DLD1 (cell line): ENCODE results near the gene PSMG2.
"Not testable (repeated sequence)": the region's sequence is repeated elsewhere in the genome, so short reads cannot be mapped to it uniquely, and the experiment has no call there.

Experiments used
- in situ Hi-C: cut with HindIII; loops from 2 replicates; pipeline ENCODE4 v1.10.0; 2017; ENCODE audit warnings: low sequenced_read_pairs

The PSMG2 gene

GRCh38 chr18:12721495-12722275 is 18.8 kb downstream of the PSMG2 start:
- in situ Hi-C loops = no loop called here

- in situ Hi-C loops = no loop called here
Measured at GRCh38 chr18:12722731-12723130, 19.9 kb downstream of the PSMG2 start.

DNA sequence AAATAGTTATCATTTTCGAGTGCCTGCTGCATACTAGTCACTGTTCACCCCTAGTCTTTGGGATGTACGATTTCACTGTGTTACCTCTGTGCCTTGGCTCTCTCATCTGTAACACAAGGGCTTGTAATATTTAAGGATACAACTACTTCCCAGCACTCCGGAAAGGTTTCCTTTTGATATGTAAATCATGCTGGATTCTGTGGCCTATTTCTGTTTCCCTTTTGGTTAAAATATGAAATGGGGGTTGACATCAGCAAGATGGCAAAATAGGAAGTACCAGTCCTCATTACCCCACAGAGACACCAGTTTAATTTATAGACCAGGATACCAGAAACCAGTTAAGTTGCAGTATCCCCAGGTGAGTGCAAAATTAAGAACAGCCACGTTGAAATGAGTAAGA is 23.5 kb downstream of the PSMG2 start:
- in situ Hi-C loops = no loop called here

DNA sequence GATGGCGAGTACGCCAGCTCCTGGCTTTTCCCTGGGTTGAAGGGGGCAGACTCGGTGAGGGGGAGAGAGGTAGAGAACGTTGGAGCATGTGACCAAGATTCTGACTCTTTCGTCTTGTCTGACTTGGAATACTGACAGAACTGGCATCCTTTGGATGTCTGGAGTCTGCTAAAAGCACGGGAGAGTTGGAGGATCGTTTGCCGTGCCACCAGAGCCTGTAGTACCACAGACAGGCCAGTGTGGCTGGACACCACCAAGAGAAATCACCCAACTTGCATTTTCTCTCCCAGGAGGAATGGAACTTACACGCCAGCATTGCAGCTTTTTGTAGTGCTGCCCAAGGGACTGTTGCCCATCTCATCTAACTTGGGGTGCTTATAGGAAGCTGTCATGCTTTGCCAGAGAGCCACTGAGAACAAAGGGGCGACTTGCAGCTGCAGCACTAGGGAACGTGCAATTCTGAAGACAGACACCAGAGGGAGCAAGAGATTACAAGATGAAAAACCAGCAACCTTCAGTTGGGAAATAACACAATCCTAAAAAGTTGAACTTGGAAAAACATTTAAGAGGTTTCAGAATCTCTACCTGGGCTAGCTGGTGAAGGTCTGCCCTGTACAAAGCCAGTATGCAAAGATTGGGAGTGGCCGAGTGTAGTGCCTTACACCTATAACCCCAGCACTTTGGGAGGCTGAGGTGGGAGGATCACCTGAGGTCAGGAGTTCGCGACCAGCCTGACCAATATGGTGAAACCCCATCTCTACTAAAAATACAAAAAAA is 24.1 kb downstream of the PSMG2 start:
- in situ Hi-C loops = no loop called here

DNA sequence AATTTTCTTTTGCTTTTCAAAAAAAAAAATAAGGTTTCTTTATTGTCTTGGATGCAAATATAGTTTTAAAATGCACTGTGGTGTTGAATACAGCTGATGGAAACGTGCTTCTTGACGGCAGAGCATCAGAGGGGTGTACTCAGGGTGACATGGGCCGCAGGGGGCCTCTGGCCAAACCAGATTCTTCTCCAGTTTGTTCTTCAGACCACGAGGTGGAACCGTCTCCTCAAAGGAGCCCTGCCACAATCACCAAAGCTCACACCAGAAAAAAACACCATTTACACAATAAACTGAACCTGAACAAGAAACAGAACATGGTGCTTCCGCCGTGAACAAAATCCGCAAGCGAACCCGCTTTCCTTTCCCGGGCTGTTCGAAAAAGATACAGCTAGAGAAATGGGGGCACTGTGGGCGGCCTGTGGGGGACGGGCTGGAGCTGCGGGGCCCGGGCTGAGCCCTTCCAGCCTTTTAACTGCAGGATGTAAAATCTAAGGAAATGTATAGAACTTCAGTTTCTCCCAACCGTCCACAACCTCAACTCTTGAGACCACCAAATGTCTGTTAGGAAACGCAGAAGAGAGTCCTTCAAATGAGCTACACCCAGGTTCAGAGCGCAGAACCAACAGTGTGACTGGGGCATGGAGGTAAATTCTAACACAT is 34.5 kb downstream of the PSMG2 start:
- in situ Hi-C loops = loop anchor here (10.0 kb wide), 1 partner anchor 187 kb away; no protein-coding TSS in a partner anchor

DNA sequence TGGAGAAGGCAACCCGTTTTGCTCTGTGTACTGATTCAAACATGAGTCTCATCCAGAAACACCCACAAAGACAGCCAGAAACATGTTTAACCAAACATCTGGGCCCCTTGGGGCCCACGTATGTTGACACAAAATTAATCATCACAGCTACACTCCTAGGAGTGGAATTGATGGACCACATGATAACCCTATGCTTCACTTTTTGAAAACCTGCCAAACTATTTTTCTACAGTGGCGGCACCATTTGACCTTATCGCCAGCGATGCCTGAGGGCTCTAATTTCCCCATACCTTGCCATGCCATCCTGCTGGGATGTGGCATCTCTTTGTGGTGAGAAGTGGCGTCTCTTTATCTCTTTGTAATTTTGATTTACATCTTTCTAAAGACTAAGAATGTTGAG is 38.5 kb downstream of the PSMG2 start:
- in situ Hi-C loops = no loop called here

DNA sequence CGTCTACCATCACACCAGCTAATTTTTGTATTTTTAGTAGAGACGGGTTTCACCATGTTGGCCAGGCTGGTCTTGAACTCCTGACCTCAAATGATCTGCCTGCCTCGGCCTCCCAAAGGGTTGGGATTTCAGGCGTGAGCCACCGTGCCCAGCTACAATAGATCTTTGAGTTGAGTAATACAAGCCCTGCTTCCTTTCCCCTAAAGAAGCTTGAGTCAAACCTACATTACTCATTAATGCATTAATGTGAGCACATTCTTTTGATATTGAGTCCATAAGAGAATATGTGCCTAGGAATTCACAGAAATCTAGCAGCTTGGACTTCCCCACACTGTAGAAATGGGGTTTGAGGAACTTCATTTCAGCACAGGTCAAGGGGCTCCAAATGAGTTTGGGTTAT is 39.6 kb downstream of the PSMG2 start:
- in situ Hi-C loops = no loop called here

GRCh38 chr18:12744103-12744502 is 41.3 kb downstream of the PSMG2 start:
- in situ Hi-C loops = no loop called here

DNA sequence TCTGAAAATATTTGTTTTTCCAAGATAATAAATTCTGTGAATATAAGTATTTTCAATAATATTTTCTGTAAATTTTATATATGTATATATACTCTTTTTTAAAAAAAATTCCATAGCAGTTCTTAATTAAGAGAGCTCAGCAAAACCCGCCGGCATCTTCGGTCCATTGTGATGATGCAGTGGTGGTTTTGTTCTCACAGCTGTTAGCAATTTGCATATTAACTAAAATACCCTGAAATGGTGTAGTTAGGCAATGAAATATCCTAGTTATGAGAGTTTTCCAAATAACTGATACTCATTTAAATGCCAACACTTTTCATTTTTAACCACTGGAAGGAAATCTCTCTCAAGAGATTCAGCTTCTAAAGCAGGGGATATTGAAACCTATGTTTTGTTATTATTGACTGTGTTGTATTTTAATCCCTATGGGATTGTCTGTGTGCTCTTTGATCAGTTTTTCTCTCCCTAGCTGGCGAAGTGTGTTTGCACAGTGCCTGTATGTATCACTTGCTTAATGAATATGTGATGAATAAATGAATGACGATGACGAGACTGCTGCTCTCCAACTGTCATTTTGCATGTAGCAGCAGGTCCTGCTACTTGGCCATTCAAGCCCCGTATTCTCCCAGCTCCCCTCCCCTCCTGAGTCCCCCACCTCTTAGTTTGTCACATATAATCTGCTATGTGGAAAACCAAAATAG is 42.4 kb downstream of the PSMG2 start:
- in situ Hi-C loops = no loop called here

GRCh38 chr18:12747530-12748315 is 44.9 kb downstream of the PSMG2 start:
- in situ Hi-C loops = no loop called here

- in situ Hi-C loops = no loop called here
Measured at GRCh38 chr18:12748671-12749070, 45.8 kb downstream of the PSMG2 start.

GRCh38 chr18:12749121-12749520 is 46.3 kb downstream of the PSMG2 start:
- in situ Hi-C loops = no loop called here

DNA sequence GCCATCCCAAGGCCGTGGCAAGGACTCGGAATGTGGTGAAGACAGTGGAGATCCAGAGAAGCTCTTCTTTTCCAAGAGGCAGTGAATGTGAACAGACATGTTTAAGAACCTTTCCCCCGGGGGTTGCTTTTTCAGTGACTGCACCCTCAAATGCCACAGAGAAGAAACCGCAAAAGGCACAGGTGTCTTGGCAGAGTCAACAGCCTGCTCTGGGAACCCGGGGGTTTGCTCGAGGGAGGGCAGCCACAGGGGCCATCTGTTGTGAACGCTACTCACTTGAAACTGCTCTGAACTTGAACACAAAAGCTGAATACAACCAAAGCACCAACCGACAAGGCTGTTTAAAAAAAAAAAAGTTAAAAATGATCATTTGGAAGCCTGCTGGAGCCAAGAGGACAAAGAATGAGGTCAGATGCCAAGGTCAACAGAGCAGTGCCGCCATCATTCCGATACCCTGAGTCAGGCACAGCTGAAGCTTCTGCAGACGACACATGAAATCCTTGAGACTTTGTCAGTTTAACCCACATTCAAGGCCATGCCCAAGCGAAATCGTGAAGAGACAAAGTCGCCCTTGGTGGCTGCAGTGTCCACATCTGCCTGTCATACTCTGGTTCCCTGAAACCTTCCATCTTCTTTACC is 47.4 kb downstream of the PSMG2 start:
- in situ Hi-C loops = no loop called here

- in situ Hi-C loops = no loop called here
Measured at GRCh38 chr18:12750715-12751502, 48.1 kb downstream of the PSMG2 start.

DNA sequence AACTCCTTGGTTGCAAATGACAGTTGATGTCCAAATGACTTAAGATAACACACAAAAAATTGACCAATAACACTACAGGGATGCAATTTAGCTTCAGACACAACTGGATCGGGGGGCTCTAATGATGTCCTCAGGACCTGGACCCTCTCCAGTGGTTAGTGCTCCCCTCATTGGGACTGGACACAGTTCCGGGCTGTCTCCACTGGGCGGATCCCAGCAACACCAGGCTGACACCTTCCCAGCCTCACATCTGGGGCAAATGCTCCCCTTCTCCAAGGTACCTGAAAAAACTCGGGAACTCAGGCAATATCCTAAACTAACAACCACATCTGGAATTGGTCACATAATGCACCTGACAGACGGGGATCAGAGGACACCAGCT is 48.7 kb downstream of the PSMG2 start:
- in situ Hi-C loops = no loop called here

DNA sequence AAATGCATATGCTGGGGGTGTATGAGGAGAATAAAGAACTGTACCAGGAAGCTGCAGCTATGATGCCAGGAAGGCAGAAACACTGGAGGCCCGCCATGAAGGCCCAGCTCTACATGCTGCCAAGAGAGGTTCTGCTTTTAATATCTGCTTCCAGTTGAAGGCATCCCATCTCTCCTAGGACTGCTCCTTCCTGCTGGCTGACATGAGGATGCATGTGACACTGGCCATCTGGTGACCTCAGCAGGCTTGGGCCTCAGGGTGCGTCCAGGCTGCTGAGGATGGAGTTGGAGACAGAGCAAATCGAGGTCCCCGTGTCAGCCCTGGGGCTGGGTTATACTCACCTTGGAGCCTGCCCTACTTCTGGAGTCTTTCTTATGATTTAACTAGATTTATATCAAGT is 49.0 kb downstream of the PSMG2 start:
- in situ Hi-C loops = no loop called here

GRCh38 chr18:12754511-12754910 is 51.7 kb downstream of the PSMG2 start:
- in situ Hi-C loops = no loop called here

GRCh38 chr18:12755606-12756005 is 52.8 kb downstream of the PSMG2 start:
- in situ Hi-C loops = not testable (repeated sequence)

DNA sequence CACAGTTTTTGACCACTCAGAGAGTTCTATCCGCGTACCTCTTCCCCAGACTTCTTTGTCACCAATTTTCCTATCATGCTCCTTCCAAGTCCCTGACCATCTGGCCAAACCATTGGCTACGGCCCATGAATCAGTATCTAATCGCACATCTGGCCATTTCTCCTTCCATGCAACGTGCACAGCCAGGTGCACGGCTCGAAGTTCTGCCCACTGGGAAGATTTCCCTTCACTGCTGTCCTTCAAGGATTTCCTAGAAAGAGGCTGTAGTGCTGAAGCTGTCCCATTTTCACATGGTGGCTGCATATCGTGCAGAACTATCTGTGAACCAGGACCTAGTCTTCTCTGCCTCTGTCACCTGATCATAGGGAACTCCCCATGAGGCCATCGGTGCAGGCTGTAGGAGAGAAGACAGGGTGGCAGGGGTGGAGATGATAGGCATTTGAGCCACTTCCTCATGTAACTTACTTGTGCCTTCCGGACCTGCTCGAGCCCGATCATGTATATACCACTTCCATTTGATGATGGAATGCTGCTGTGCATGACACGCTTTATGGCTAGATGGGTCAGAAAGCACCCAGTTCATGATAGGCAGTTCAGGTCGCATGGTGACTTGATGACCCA is 53.9 kb downstream of the PSMG2 start:
- in situ Hi-C loops = not testable (repeated sequence)
